ENCODE data around the gene NPR1.

Gene NPR1

DNA sequence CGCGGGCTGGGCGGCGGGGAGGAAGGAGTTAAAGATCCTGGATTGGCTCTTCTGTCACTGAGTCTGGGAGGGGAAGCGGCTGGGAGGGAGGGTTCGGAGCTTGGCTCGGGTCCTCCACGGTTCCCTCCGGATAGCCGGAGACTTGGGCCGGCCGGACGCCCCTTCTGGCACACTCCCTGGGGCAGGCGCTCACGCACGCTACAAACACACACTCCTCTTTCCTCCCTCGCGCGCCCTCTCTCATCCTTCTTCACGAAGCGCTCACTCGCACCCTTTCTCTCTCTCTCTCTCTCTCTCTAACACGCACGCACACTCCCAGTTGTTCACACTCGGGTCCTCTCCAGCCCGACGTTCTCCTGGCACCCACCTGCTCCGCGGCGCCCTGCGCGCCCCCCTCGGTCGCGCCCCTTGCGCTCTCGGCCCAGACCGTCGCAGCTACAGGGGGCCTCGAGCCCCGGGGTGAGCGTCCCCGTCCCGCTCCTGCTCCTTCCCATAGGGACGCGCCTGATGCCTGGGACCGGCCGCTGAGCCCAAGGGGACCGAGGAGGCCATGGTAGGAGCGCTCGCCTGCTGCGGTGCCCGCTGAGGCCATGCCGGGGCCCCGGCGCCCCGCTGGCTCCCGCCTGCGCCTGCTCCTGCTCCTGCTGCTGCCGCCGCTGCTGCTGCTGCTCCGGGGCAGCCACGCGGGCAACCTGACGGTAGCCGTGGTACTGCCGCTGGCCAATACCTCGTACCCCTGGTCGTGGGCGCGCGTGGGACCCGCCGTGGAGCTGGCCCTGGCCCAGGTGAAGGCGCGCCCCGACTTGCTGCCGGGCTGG is at the start of gene NPR1:
TSS of gene NPR1 (plus strand) at position 170 of the 818 bp plus-strand sequence. CDS start at position 591, 421 bp downstream.
- H3K4me3 ChIP-seq: peak within 1 kb of the TSS; percentile 76

GRCh38 chr1:153629343-153629665 is 49.2 kb upstream of the NPR1 start:
- H3K9ac ChIP-seq (ENCODE audit: insufficient read length): no peak overlapping the region
- TF ChIP-seq EZH2 (IDR thresholded peaks at IDR 0.05) (no peak), POLR2AphosphoS5 (IDR thresholded peaks at IDR 0.05; ENCODE audit: borderline replicate concordance, low read depth, low read length) (no peak), FOXP2 (optimal IDR thresholded peaks at IDR 0.05; ENCODE audit: control extremely low read depth, extremely low read length, insufficient read depth) (no peak)
- no peak overlapping the region for H3K27ac ChIP-seq

More for the DNA sequence above, at the start of gene NPR1:
- Histone ChIP-seq H3K9me3 (ENCODE audit: low read depth, low read length) (no peaks in the 10 kb centered on the region), H3K27ac (no peak within 1 kb of the TSS), H3K9ac (ENCODE audit: insufficient read length) (no peak within 1 kb of the TSS), H3K36me3 (ENCODE audit: insufficient read depth, low read length) (no peaks in the 10 kb centered on the region)
- TF ChIP-seq POLR2AphosphoS5 (IDR thresholded peaks at IDR 0.05; ENCODE audit: borderline replicate concordance, low read depth, low read length) (no peak), FOXP2 (optimal IDR thresholded peaks at IDR 0.05; ENCODE audit: control extremely low read depth, extremely low read length, insufficient read depth) (no peak), EZH2 (IDR thresholded peaks at IDR 0.05) (no peak)
- no peak for DNase-seq (ENCODE audit: low read depth, low spot score)

GRCh38 chr1:153629971-153630370 is 48.5 kb upstream of the NPR1 start:
- Histone ChIP-seq H3K4me3 (no peak overlapping the region), H3K9me3 (ENCODE audit: low read depth, low read length) (no peaks in the 10 kb centered on the region), H3K9ac (ENCODE audit: insufficient read length) (no peak overlapping the region), H3K27ac (no peak overlapping the region), H3K36me3 (ENCODE audit: insufficient read depth, low read length) (no peaks in the 10 kb centered on the region)
- TF ChIP-seq POLR2AphosphoS5 (IDR thresholded peaks at IDR 0.05; ENCODE audit: borderline replicate concordance, low read depth, low read length) (no peak), EZH2 (IDR thresholded peaks at IDR 0.05) (no peak), FOXP2 (optimal IDR thresholded peaks at IDR 0.05; ENCODE audit: control extremely low read depth, extremely low read length, insufficient read depth) (no peak)
- DNase-seq (ENCODE audit: low read depth, low spot score): no peak

More at GRCh38 chr1:153629343-153629665, 49.2 kb upstream of the NPR1 start:
- Histone ChIP-seq H3K36me3 (ENCODE audit: insufficient read depth, low read length) (no peaks in the 10 kb centered on the region), H3K9me3 (ENCODE audit: low read depth, low read length) (no peaks in the 10 kb centered on the region), H3K4me3 (no peak overlapping the region)
- no peak for DNase-seq (ENCODE audit: low read depth, low spot score)

GRCh38 chr1:153630384-153630783 is 48.1 kb upstream of the NPR1 start:
- no peak overlapping the region for H3K9ac ChIP-seq (ENCODE audit: insufficient read length)
- no peak overlapping the region for H3K4me3 ChIP-seq
- H3K9me3 ChIP-seq (ENCODE audit: low read depth, low read length): no peaks in the 10 kb centered on the region
- TF ChIP-seq FOXP2 (optimal IDR thresholded peaks at IDR 0.05; ENCODE audit: control extremely low read depth, extremely low read length, insufficient read depth) (no peak), EZH2 (IDR thresholded peaks at IDR 0.05) (no peak), POLR2AphosphoS5 (IDR thresholded peaks at IDR 0.05; ENCODE audit: borderline replicate concordance, low read depth, low read length) (no peak)
- H3K36me3 ChIP-seq (ENCODE audit: insufficient read depth, low read length): peaks cover 1% of the 10 kb centered on the region; the same call in 1 of the 2 replicates
- peak overlapping the region; percentile 65; the same call in 1 of the 2 replicates for H3K27ac ChIP-seq
- DNase-seq (ENCODE audit: low read depth, low spot score): no peak

DNA sequence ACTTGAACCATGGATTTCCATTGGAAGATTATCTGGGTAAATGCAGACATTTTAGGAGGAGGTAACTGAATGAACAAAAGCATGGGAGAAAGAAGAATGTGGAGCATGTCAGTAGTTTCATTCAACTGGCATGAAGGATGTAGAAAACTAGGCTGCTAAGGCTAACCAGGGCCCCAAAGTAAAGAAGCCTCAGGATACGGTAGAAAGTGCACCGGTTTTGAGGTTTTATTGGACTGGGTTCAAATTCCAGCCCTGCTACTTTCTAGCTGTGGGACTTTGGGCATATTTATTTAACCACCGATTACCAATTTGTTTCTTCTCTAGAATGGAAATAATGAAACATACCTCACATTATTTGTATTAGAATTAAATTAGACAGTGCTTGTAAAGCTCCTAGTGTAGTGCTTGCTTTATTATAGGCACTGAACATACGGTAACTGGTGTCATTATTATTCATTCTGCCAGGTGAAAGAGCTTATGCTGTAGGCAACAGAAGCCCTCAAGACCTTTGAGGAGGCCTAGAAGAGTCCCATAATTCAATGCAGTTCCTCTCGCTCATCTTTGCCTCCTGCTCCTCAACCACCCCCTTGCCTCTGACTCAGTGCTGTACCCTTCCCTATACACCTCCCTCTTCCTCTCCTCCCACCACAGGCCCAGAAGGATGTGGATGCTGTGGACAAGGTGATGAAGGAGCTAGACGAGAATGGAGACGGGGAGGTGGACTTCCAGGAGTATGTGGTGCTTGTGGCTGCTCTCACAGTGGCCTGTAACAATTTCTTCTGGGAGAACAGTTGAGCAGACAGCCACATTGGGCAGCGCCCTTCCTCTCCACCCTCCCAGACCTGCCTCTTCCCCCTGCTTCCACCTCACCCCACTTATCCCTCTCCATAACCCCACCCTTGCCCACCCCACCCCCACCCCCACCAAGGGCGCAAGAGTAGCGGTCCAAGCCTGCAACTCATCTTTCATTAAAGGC is 47.2 kb upstream of the NPR1 start:
- no peak overlapping the region for H3K9ac ChIP-seq (ENCODE audit: insufficient read length)

GRCh38 chr1:153633161-153633753 is 45.2 kb upstream of the NPR1 start:
- Histone ChIP-seq H3K9ac (ENCODE audit: insufficient read length) (no peak overlapping the region), H3K4me3 (peak overlapping the region; percentile 100), H3K27ac (no peak overlapping the region), H3K36me3 (ENCODE audit: insufficient read depth, low read length) (peaks cover 30% of the 10 kb centered on the region), H3K9me3 (ENCODE audit: low read depth, low read length) (no peaks in the 10 kb centered on the region)
- TF ChIP-seq FOXP2 (optimal IDR thresholded peaks at IDR 0.05; ENCODE audit: control extremely low read depth, extremely low read length, insufficient read depth) (no peak), EZH2 (IDR thresholded peaks at IDR 0.05) (no peak), POLR2AphosphoS5 (IDR thresholded peaks at IDR 0.05; ENCODE audit: borderline replicate concordance, low read depth, low read length) (no peak)
- DNase-seq (ENCODE audit: low read depth, low spot score): no peak

More for the DNA sequence above, 47.2 kb upstream of the NPR1 start:
- no peak overlapping the region for H3K4me3 ChIP-seq
- peak overlapping the region; percentile 65 for H3K27ac ChIP-seq
- no peak for DNase-seq (ENCODE audit: low read depth, low spot score)
- TF ChIP-seq EZH2 (IDR thresholded peaks at IDR 0.05): no peak
- no peak for TF ChIP-seq FOXP2 (optimal IDR thresholded peaks at IDR 0.05; ENCODE audit: control extremely low read depth, extremely low read length, insufficient read depth)
- TF ChIP-seq POLR2AphosphoS5 (IDR thresholded peaks at IDR 0.05; ENCODE audit: borderline replicate concordance, low read depth, low read length): no peak
- peaks cover 11% of the 10 kb centered on the region for H3K36me3 ChIP-seq (ENCODE audit: insufficient read depth, low read length)
- no peaks in the 10 kb centered on the region for H3K9me3 ChIP-seq (ENCODE audit: low read depth, low read length)

GRCh38 chr1:153633754-153634665 is 44.5 kb upstream of the NPR1 start, which contains the start of gene CHTOP:
Gene CHTOP (plus strand): TSS chr1:153634066. CDS start chr1:153636589, 2,523 bp downstream.
- DNase-seq (ENCODE audit: low read depth, low spot score): peak; percentile 94
- peak within 1 kb of the TSS; percentile 100 for H3K27ac ChIP-seq
- H3K9ac ChIP-seq (ENCODE audit: insufficient read length): peak within 1 kb of the TSS; percentile 100
- H3K4me3 ChIP-seq: peak within 1 kb of the TSS; percentile 100
- H3K9me3 ChIP-seq (ENCODE audit: low read depth, low read length): no peaks in the 10 kb centered on the region
- H3K36me3 ChIP-seq (ENCODE audit: insufficient read depth, low read length): peaks cover 38% of the 10 kb centered on the region
- TF ChIP-seq EZH2 (IDR thresholded peaks at IDR 0.05): no peak
- peak; percentile 89 for TF ChIP-seq POLR2AphosphoS5 (IDR thresholded peaks at IDR 0.05; ENCODE audit: borderline replicate concordance, low read depth, low read length)

Measured in SK-N-MC (cell line).